ENCODE results near the gene TMEM40.

Gene TMEM40

DNA sequence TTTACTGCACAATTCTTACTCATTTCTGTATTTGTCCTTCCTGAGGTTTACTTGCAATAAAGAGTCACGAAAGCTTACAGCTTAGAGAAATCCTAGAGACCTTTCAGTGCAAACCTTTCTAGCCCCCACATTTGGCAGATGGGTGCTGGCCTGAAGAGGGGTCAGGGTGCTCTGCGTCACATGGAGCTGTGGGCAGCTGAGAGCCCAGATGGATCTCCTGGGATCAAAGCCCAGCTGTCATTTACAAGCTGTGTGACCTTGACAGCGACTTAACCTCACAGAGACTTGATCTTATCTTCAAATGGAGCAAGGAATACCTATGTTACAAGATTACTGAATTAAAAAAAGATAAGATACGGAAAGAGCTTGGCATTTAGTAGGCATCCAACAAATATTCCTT lies 71.1 kb downstream of the TMEM40 start:
- H2AFZ ChIP-seq (ENCODE audit: low read length): no peak overlapping the region
- H4K20me1 ChIP-seq (ENCODE audit: insufficient read depth, low read length, poor library complexity, severe bottlenecking): no peaks in the 10 kb centered on the region
- H3F3A ChIP-seq (ENCODE audit: low read depth): no peaks in the 10 kb centered on the region
- H3K9me3 ChIP-seq (ENCODE audit: insufficient read depth, low read depth, low read length): no peaks in the 10 kb centered on the region
- no peaks in the 10 kb centered on the region for H3K9me2 ChIP-seq (replicated peaks; ENCODE audit: low read depth, low read length)
- H3K9ac ChIP-seq (ENCODE audit: low read depth, low read length, poor library complexity, severe bottlenecking): no peak overlapping the region
- H3K4me2 ChIP-seq (ENCODE audit: low read depth, low read length, poor library complexity, severe bottlenecking): no peak overlapping the region
- H3K4me3 ChIP-seq (ENCODE audit: low read length, poor library complexity, severe bottlenecking): no peak overlapping the region
- no peaks in the 10 kb centered on the region for H3K36me3 ChIP-seq (ENCODE audit: insufficient read depth, low read length)
- H3K27me3 ChIP-seq (ENCODE audit: insufficient read depth, low read length, poor library complexity, severe bottlenecking): no peaks in the 10 kb centered on the region
- H3K79me2 ChIP-seq (ENCODE audit: insufficient read depth, low read length): no peaks in the 10 kb centered on the region
- no peak for TF ChIP-seq EZH2phosphoT487 (IDR thresholded peaks at IDR 0.05; ENCODE audit: borderline replicate concordance)
- TF ChIP-seq, protein P1, sequence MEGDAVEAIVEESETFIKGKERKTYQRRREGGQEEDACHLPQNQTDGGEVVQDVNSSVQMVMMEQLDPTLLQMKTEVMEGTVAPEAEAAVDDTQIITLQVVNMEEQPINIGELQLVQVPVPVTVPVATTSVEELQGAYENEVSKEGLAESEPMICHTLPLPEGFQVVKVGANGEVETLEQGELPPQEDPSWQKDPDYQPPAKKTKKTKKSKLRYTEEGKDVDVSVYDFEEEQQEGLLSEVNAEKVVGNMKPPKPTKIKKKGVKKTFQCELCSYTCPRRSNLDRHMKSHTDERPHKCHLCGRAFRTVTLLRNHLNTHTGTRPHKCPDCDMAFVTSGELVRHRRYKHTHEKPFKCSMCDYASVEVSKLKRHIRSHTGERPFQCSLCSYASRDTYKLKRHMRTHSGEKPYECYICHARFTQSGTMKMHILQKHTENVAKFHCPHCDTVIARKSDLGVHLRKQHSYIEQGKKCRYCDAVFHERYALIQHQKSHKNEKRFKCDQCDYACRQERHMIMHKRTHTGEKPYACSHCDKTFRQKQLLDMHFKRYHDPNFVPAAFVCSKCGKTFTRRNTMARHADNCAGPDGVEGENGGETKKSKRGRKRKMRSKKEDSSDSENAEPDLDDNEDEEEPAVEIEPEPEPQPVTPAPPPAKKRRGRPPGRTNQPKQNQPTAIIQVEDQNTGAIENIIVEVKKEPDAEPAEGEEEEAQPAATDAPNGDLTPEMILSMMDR (conservative IDR thresholded peaks at IDR 0.05; ENCODE audit: low read length): no peak
- H3K4me1 ChIP-seq (ENCODE audit: insufficient read depth, low read length, poor library complexity, severe bottlenecking): no peaks in the 10 kb centered on the region

GRCh38 chr3:12686096-12686495 lies 73.0 kb downstream of the TMEM40 start:
- no peak overlapping the region for H3K4me3 ChIP-seq (ENCODE audit: low read length, poor library complexity, severe bottlenecking)
- no peaks in the 10 kb centered on the region for H3K27me3 ChIP-seq (ENCODE audit: insufficient read depth, low read length, poor library complexity, severe bottlenecking)
- H3K79me2 ChIP-seq (ENCODE audit: insufficient read depth, low read length): no peaks in the 10 kb centered on the region
- H4K20me1 ChIP-seq (ENCODE audit: insufficient read depth, low read length, poor library complexity, severe bottlenecking): no peaks in the 10 kb centered on the region
- H2AFZ ChIP-seq (ENCODE audit: low read length): no peak overlapping the region
- H3K9me2 ChIP-seq (replicated peaks; ENCODE audit: low read depth, low read length): no peaks in the 10 kb centered on the region
- no peak for TF ChIP-seq EZH2phosphoT487 (IDR thresholded peaks at IDR 0.05; ENCODE audit: borderline replicate concordance)
- TF ChIP-seq, protein P1 (conservative IDR thresholded peaks at IDR 0.05; ENCODE audit: low read length): no peak
- H3F3A ChIP-seq (ENCODE audit: low read depth): no peaks in the 10 kb centered on the region
- no peak overlapping the region for H3K9ac ChIP-seq (ENCODE audit: low read depth, low read length, poor library complexity, severe bottlenecking)
- H3K9me3 ChIP-seq (ENCODE audit: insufficient read depth, low read depth, low read length): no peaks in the 10 kb centered on the region
- H3K4me1 ChIP-seq (ENCODE audit: insufficient read depth, low read length, poor library complexity, severe bottlenecking): no peaks in the 10 kb centered on the region
- no peaks in the 10 kb centered on the region for H3K36me3 ChIP-seq (ENCODE audit: insufficient read depth, low read length)
- no peak overlapping the region for H3K4me2 ChIP-seq (ENCODE audit: low read depth, low read length, poor library complexity, severe bottlenecking)
